Measurements from ENCODE around the gene PXYLP1.

- TF ChIP-seq CTCF (IDR thresholded peaks at IDR 0.05; ENCODE audit: insufficient read depth, low read length) (no peak), GABPA (IDR thresholded peaks at IDR 0.05; ENCODE audit: low read depth) (no peak)
Measured at GRCh38 chr3:141285570-141285969, 53.9 kb downstream of the PXYLP1 start.
